Natural killer cell (primary cell): ENCODE data around the gene MYLK4. TPM values are rescaled to one million over a fixed set of nuclear protein-coding genes. Genes with fewer than 3 reads are reported as not detected.

ENCODE experiments used
- ATAC-seq, 3 donors: fragments of 150-1000 bp in 2 of 3; fragments of 200-7000 bp in 1 of 3; cut with Tn5 transposase; 1 replicate in 1 of 3; 2 replicates in 2 of 3; pipeline ENCODE4 v1.10.0; 2021; ENCODE audit warnings: mild to moderate bottlenecking in 2 of 3, moderate library complexity in 2 of 3
- DNase-seq, 2 donors: peaks; one replicate each; pipeline versions ENCODE4 v3.0.0 to v3.0.0-alpha.2; 2013 to 2021; ENCODE audit warnings: mixed read lengths in 1 of 2
- H3K27ac ChIP-seq: one replicate; pipeline ENCODE4 v1.5.1; 2013; ENCODE audit warnings: mild to moderate bottlenecking, low read length
- H3K27me3 ChIP-seq: one replicate; pipeline ENCODE4 v1.6.1; 2013; ENCODE audit warnings: low read length; ENCODE audit not compliant: control insufficient read depth, insufficient read depth
- H3K36me3 ChIP-seq: one replicate; pipeline ENCODE4 v1.6.1; 2013; ENCODE audit warnings: low read length; ENCODE audit not compliant: control insufficient read depth, insufficient read depth
- H3K4me1 ChIP-seq: one replicate; pipeline ENCODE4 v1.6.1; 2013; ENCODE audit warnings: low read length; ENCODE audit not compliant: control insufficient read depth, insufficient read depth
- H3K4me3 ChIP-seq: one replicate; pipeline ENCODE4 v1.5.1; 2013; ENCODE audit warnings: low read length
- H3K9me3 ChIP-seq: one replicate; pipeline ENCODE4 v1.6.1; 2013; ENCODE audit warnings: low read length; ENCODE audit not compliant: control insufficient read depth, insufficient read depth
- H3K27ac Mint-ChIP-seq, 2 donors: one replicate each; pipeline ENCODE4 v1.8.0; 2022; ENCODE audit warnings: mild to moderate bottlenecking in 2 of 2, mixed read lengths in 2 of 2, moderate library complexity in 1 of 2
- H3K27me3 Mint-ChIP-seq, 2 donors: one replicate each; pipeline ENCODE4 v1.8.0; 2022; ENCODE audit warnings: low read depth in 2 of 2, mixed read lengths in 2 of 2
- H3K36me3 Mint-ChIP-seq: one replicate; pipeline ENCODE4 v1.8.0; 2022; ENCODE audit warnings: mixed read lengths
- H3K4me1 Mint-ChIP-seq, 2 donors: one replicate each; pipeline ENCODE4 v1.8.0; 2022; ENCODE audit warnings: mixed read lengths in 2 of 2
- H3K4me3 Mint-ChIP-seq: one replicate; pipeline ENCODE4 v1.8.0; 2022; ENCODE audit warnings: mild to moderate bottlenecking, moderate library complexity, mixed read lengths
- H3K9me3 Mint-ChIP-seq, 2 donors: one replicate each; pipeline ENCODE4 v1.8.0; 2022; ENCODE audit warnings: mixed read lengths in 2 of 2
- CTCF ChIP-seq: fragments of 200-600 bp; IDR thresholded peaks from one replicate; pipeline ENCODE4 v1.8.0; 2022; ENCODE audit warnings: antibody characterized with exemption
- WGBS: methylation state at CpG from one replicate; pipeline ENCODE4 v1.1.7; 2013; ENCODE audit warnings: missing lambda C conversion rate; ENCODE audit not compliant: insufficient coverage; 5-methylcytosine and 5-hydroxymethylcytosine counted together
- intact Hi-C: fragments of 100-400 bp; cut with micrococcal nuclease; formaldehyde crosslinking; loops from one replicate; pipeline ENCODE4 v1.14.2; 2022
- total RNA-seq, 4 donors: library from RNA; stranded (reverse); fragments of 120-200 nt in 1 of 4; gene quantifications; one replicate each; pipeline versions ENCODE4 v1.2.3 to v1.2.4, GENCODE V29; 2013 to 2022

The MYLK4 gene
- total RNA-seq, 3 donors from 2014 or later (not counting 1 experiment from before 2014, with no cell fraction given): 0.45 to 1.1 (median 0.88) TPM

GRCh38 chr6:2715737-2716136 is 35.0 kb downstream of the MYLK4 start:
- Histone ChIP-seq H3K27ac (no peak overlapping the region), H3K4me3 (no peak overlapping the region), H3K9me3 (peaks cover 3% of the 10 kb centered on the region), H3K36me3 (no peaks in the 10 kb centered on the region), H3K4me1 (no peaks in the 10 kb centered on the region), H3K27me3 (no peaks in the 10 kb centered on the region)
- Mint-ChIP-seq H3K9me3 (no peaks in the 10 kb centered on the region), H3K27ac (no peak overlapping the region), H3K36me3 (peaks cover 10% of the 10 kb centered on the region), H3K4me3 (no peak overlapping the region), H3K4me1 (peaks cover 5 to 7% of the 10 kb centered on the region in 2 donors), H3K27me3 (peaks cover 0 to 7% of the 10 kb centered on the region in 2 donors)
- intact Hi-C loops: no loop called here
- 82% methylated on average over 5 of the region's 5 CpGs for WGBS
- ATAC-seq (no peak), DNase-seq (no peak)
- no peak for TF ChIP-seq CTCF

GRCh38 chr6:2714111-2714895 is 36.4 kb downstream of the MYLK4 start:
- no peak for ATAC-seq
- Mint-ChIP-seq H3K27me3 (peaks cover 3 to 13% of the 10 kb centered on the region in 2 donors), H3K36me3 (peaks cover 17% of the 10 kb centered on the region), H3K4me1 (peaks cover 5 to 7% of the 10 kb centered on the region in 2 donors), H3K27ac (no peak overlapping the region), H3K9me3 (peaks cover 4 to 7% of the 10 kb centered on the region in 2 donors), H3K4me3 (no peak overlapping the region)
- H3K27ac ChIP-seq: no peak overlapping the region
- WGBS: 74% methylated on average over 6 of the region's 7 CpGs
- no peak for TF ChIP-seq CTCF
- intact Hi-C loops: no loop called here
- peaks cover 5% of the 10 kb centered on the region for H3K9me3 ChIP-seq
- H3K27me3 ChIP-seq: no peaks in the 10 kb centered on the region
- H3K4me1 ChIP-seq: no peaks in the 10 kb centered on the region
- no peaks in the 10 kb centered on the region for H3K36me3 ChIP-seq
- H3K4me3 ChIP-seq: no peak overlapping the region
- DNase-seq: no peak

GRCh38 chr6:2713473-2714110 is 37.1 kb downstream of the MYLK4 start:
- Mint-ChIP-seq H3K4me3 (no peak overlapping the region), H3K9me3 (peaks cover 4 to 7% of the 10 kb centered on the region in 2 donors), H3K4me1 (no peaks in the 10 kb centered on the region), H3K27ac (no peak overlapping the region), H3K27me3 (peaks cover 3 to 13% of the 10 kb centered on the region in 2 donors), H3K36me3 (peaks cover 17% of the 10 kb centered on the region)
- ATAC-seq (no peak), DNase-seq (no peak)
- intact Hi-C loops: no loop called here
- no peak for TF ChIP-seq CTCF
- H3K36me3 ChIP-seq: no peaks in the 10 kb centered on the region
- WGBS: 91% methylated on average over 8 of the region's 8 CpGs
- H3K4me1 ChIP-seq: no peaks in the 10 kb centered on the region
- no peaks in the 10 kb centered on the region for H3K27me3 ChIP-seq
- H3K27ac ChIP-seq: no peak overlapping the region
- H3K4me3 ChIP-seq: no peak overlapping the region
- H3K9me3 ChIP-seq: peaks cover 5% of the 10 kb centered on the region
